Measurements from ENCODE around the gene FLVCR1. TPM values are rescaled to one million over a fixed set of nuclear protein-coding genes. Genes with fewer than 3 reads are reported as not detected.

The FLVCR1 gene

DNA sequence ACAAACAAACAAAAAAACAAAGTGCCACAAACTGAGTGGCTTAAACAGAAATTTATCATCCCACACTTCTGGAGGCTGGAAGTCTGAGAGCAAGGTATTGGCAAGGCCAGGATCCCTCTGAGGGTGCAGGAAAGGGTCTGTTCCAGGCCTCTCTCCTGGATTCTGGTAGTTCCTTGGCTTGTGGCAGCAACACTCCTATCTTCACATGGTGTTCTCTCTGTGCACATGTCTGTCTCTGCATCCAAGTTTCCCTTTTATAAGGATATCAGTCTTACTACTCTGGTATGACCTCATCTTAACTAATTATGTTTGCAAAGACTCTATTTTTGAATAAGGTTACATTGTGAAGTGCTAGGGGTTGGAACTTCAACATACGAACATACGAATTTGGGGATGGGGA lies 87.0 kb downstream of the FLVCR1 start:
- DNase-seq, result no peak
- Histone ChIP-seq H4K91ac (ENCODE audit: low read length) (no peak overlapping the region), H3K4me1 (ENCODE audit: control insufficient read depth, insufficient read depth, low read depth, low read length) (peaks cover 1% of the 10 kb centered on the region), H2AFZ (ENCODE audit: low read depth, low read length) (no peak overlapping the region), H2BK15ac (ENCODE audit: low read depth, poor library complexity, severe bottlenecking) (no peak overlapping the region), H2AK5ac (ENCODE audit: low read length, severe bottlenecking) (no peak overlapping the region), H3K4me2 (ENCODE audit: low read length, poor library complexity, severe bottlenecking) (no peak overlapping the region), H3K27me3 (ENCODE audit: control insufficient read depth in 1 of 2, insufficient read depth in 1 of 2, low read length in 2 of 2) (peaks cover 0 to 30% of the 10 kb centered on the region in 2 experiments), H3K4ac (ENCODE audit: low read depth in 1 of 2, low read length in 2 of 2) (no peak overlapping the region), H2BK120ac (ENCODE audit: low read depth, low read length) (no peak overlapping the region), H3K9ac (ENCODE audit: low read length) (no peak overlapping the region), H4K8ac (ENCODE audit: low read length) (no peak overlapping the region), H2BK12ac (ENCODE audit: low read length in 2 of 2) (no peak overlapping the region), H3K79me1 (replicated peaks; ENCODE audit: low read length, poor library complexity, severe bottlenecking) (no peaks in the 10 kb centered on the region), H3K36me3 (ENCODE audit: control insufficient read depth in 1 of 2, insufficient read depth in 2 of 2, low read depth in 1 of 2, low read length in 2 of 2) (no peaks in the 10 kb centered on the region), H3K14ac (ENCODE audit: low read length in 2 of 2) (no peak overlapping the region), H3K9me3 (ENCODE audit: control insufficient read depth, low read length) (peaks cover 16% of the 10 kb centered on the region), H3K27ac (ENCODE audit: low read length, poor library complexity, severe bottlenecking) (no peak overlapping the region), H2BK5ac (ENCODE audit: low read depth, low read length, poor library complexity, severe bottlenecking) (no peak overlapping the region), H3K18ac (ENCODE audit: low read depth in 1 of 2, low read length in 2 of 2) (no peak overlapping the region), H3K23ac (ENCODE audit: low read length in 2 of 2) (no peak overlapping the region), H3K4me3 (ENCODE audit: insufficient read depth in 1 of 2, low read depth in 1 of 2, low read length in 2 of 2) (no peak overlapping the region)
- 87% methylated on average over 2 of the region's 2 CpGs for WGBS

- H2BK120ac ChIP-seq (ENCODE audit: low read depth, low read length), result no peak overlapping the region
- peaks cover 0 to 33% of the 10 kb centered on the region in 2 experiments for H3K27me3 ChIP-seq (ENCODE audit: control insufficient read depth in 1 of 2, insufficient read depth in 1 of 2, low read length in 2 of 2)
- no peak overlapping the region for H3K4me2 ChIP-seq (ENCODE audit: low read length, poor library complexity, severe bottlenecking)
- no peak overlapping the region for H2BK5ac ChIP-seq (ENCODE audit: low read depth, low read length, poor library complexity, severe bottlenecking)
- no peak overlapping the region for H2BK15ac ChIP-seq (ENCODE audit: low read depth, poor library complexity, severe bottlenecking)
- WGBS, result 95% methylated on average over 3 of the region's 4 CpGs
- H3K4me1 ChIP-seq (ENCODE audit: control insufficient read depth, insufficient read depth, low read depth, low read length), result peaks cover 4% of the 10 kb centered on the region
- H3K9me3 ChIP-seq (ENCODE audit: control insufficient read depth, low read length), result peaks cover 11% of the 10 kb centered on the region
- H2AFZ ChIP-seq (ENCODE audit: low read depth, low read length), result no peak overlapping the region
- no peak overlapping the region for H2BK12ac ChIP-seq (ENCODE audit: low read length in 2 of 2)
- no peak overlapping the region for H3K4ac ChIP-seq (ENCODE audit: low read depth in 1 of 2, low read length in 2 of 2)
- H3K14ac ChIP-seq (ENCODE audit: low read length in 2 of 2), result no peak overlapping the region
- no peak overlapping the region for H3K4me3 ChIP-seq (ENCODE audit: insufficient read depth in 1 of 2, low read depth in 1 of 2, low read length in 2 of 2)
- no peak overlapping the region for H2AK5ac ChIP-seq (ENCODE audit: low read length, severe bottlenecking)
- no peak overlapping the region for H3K23ac ChIP-seq (ENCODE audit: low read length in 2 of 2)
- H4K91ac ChIP-seq (ENCODE audit: low read length), result no peak overlapping the region
- no peak overlapping the region for H3K9ac ChIP-seq (ENCODE audit: low read length)
- DNase-seq, result no peak
- H3K79me1 ChIP-seq (replicated peaks; ENCODE audit: low read length, poor library complexity, severe bottlenecking), result no peaks in the 10 kb centered on the region
- H3K36me3 ChIP-seq (ENCODE audit: control insufficient read depth in 1 of 2, insufficient read depth in 2 of 2, low read depth in 1 of 2, low read length in 2 of 2), result no peaks in the 10 kb centered on the region
- H4K8ac ChIP-seq (ENCODE audit: low read length), result no peak overlapping the region
- H3K18ac ChIP-seq (ENCODE audit: low read depth in 1 of 2, low read length in 2 of 2), result no peak overlapping the region
- H3K27ac ChIP-seq (ENCODE audit: low read length, poor library complexity, severe bottlenecking), result no peak overlapping the region
Measured at GRCh38 chr1:212945463-212946160, 87.5 kb downstream of the FLVCR1 start.

GRCh38 chr1:212946872-212947271 lies 88.8 kb downstream of the FLVCR1 start:
- no peak overlapping the region for H3K4me2 ChIP-seq (ENCODE audit: low read length, poor library complexity, severe bottlenecking)
- H3K4me1 ChIP-seq (ENCODE audit: control insufficient read depth, insufficient read depth, low read depth, low read length), result peaks cover 13% of the 10 kb centered on the region
- H3K23ac ChIP-seq (ENCODE audit: low read length in 2 of 2), result no peak overlapping the region
- DNase-seq, result no peak
- no peak overlapping the region for H4K91ac ChIP-seq (ENCODE audit: low read length)
- no peak overlapping the region for H4K8ac ChIP-seq (ENCODE audit: low read length)
- H3K9me3 ChIP-seq (ENCODE audit: control insufficient read depth, low read length), result peaks cover 6% of the 10 kb centered on the region
- H3K18ac ChIP-seq (ENCODE audit: low read depth in 1 of 2, low read length in 2 of 2), result no peak overlapping the region
- H2BK12ac ChIP-seq (ENCODE audit: low read length in 2 of 2), result no peak overlapping the region
- H3K14ac ChIP-seq (ENCODE audit: low read length in 2 of 2), result no peak overlapping the region
- no peaks in the 10 kb centered on the region for H3K36me3 ChIP-seq (ENCODE audit: control insufficient read depth in 1 of 2, insufficient read depth in 2 of 2, low read depth in 1 of 2, low read length in 2 of 2)
- H3K9ac ChIP-seq (ENCODE audit: low read length), result no peak overlapping the region
- H3K79me1 ChIP-seq (replicated peaks; ENCODE audit: low read length, poor library complexity, severe bottlenecking), result no peaks in the 10 kb centered on the region
- no peak overlapping the region for H2AK5ac ChIP-seq (ENCODE audit: low read length, severe bottlenecking)
- no peak overlapping the region for H3K4me3 ChIP-seq (ENCODE audit: insufficient read depth in 1 of 2, low read depth in 1 of 2, low read length in 2 of 2)
- no peak overlapping the region for H3K27ac ChIP-seq (ENCODE audit: low read length, poor library complexity, severe bottlenecking)
- H2BK15ac ChIP-seq (ENCODE audit: low read depth, poor library complexity, severe bottlenecking), result no peak overlapping the region
- H2BK5ac ChIP-seq (ENCODE audit: low read depth, low read length, poor library complexity, severe bottlenecking), result no peak overlapping the region
- H3K27me3 ChIP-seq (ENCODE audit: control insufficient read depth in 1 of 2, insufficient read depth in 1 of 2, low read length in 2 of 2), result peaks cover 0 to 44% of the 10 kb centered on the region in 2 experiments
- no peak overlapping the region for H2AFZ ChIP-seq (ENCODE audit: low read depth, low read length)
- H2BK120ac ChIP-seq (ENCODE audit: low read depth, low read length), result no peak overlapping the region
- no peak overlapping the region for H3K4ac ChIP-seq (ENCODE audit: low read depth in 1 of 2, low read length in 2 of 2)

Small RNA genes lying within 50 kb of the gene (small RNA-seq; reads per million reads assigned to genes)
- gene AC104333.1 (ENCODE audit: low read depth) (not detected), gene AC104333.2 (ENCODE audit: low read depth) (not detected)

All from mesenchymal stem cell (in vitro differentiated cells and primary cell).